Measurements from ENCODE around the gene PNMA8A.
A peak's percentile ranks its signal among the peaks of the same experiment; 100 is the strongest.

Gene PNMA8A

DNA sequence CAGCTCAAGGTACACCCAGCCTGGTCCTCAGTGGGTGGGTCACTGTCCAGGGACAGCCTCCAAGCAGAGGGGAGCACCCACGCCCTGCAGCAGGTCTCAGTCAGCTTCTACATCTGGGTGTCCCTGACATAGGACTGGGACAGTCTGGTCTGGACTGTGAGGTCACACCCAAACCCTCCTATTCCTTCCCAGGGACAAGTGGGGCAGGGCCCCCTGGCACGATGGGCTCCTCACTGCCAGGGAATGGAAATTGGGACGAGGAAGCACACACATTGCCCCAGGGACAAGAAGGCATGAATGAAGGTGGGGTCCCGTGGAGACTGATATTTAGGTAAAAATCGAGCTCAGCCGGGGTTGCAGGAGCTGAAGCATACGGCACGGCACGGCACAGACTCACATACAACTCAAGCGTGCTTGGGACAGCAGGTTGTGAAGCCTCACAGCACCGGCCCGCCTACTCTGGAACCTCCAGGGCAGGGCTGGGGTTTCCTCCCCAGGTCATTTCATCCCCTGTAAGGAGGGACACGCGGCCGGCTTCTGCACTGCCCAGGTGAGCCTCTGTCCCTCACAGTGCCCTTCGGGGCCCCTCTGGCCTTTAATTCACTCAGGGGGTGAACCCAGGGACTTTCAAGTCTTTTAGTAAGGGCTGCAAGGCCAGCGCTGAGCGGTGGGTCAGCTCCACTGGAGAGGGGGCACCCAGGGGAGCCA, 20.8 kb upstream of the PNMA8A start:
- TF ChIP-seq, protein P1, sequence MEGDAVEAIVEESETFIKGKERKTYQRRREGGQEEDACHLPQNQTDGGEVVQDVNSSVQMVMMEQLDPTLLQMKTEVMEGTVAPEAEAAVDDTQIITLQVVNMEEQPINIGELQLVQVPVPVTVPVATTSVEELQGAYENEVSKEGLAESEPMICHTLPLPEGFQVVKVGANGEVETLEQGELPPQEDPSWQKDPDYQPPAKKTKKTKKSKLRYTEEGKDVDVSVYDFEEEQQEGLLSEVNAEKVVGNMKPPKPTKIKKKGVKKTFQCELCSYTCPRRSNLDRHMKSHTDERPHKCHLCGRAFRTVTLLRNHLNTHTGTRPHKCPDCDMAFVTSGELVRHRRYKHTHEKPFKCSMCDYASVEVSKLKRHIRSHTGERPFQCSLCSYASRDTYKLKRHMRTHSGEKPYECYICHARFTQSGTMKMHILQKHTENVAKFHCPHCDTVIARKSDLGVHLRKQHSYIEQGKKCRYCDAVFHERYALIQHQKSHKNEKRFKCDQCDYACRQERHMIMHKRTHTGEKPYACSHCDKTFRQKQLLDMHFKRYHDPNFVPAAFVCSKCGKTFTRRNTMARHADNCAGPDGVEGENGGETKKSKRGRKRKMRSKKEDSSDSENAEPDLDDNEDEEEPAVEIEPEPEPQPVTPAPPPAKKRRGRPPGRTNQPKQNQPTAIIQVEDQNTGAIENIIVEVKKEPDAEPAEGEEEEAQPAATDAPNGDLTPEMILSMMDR (conservative IDR thresholded peaks at IDR 0.05; ENCODE audit: low read length), result no peak
- no peak for DNase-seq (ENCODE audit: low read depth)
- H3K4me3 ChIP-seq (ENCODE audit: low read length), result no peak overlapping the region

- TF ChIP-seq, protein P1 (conservative IDR thresholded peaks at IDR 0.05; ENCODE audit: low read length), result no peak
- no peak overlapping the region for H3K4me3 ChIP-seq (ENCODE audit: low read length)
- DNase-seq (ENCODE audit: low read depth), result no peak
Observed at GRCh38 chr19:46490774-46491173, 19.4 kb upstream of the PNMA8A start.

DNA sequence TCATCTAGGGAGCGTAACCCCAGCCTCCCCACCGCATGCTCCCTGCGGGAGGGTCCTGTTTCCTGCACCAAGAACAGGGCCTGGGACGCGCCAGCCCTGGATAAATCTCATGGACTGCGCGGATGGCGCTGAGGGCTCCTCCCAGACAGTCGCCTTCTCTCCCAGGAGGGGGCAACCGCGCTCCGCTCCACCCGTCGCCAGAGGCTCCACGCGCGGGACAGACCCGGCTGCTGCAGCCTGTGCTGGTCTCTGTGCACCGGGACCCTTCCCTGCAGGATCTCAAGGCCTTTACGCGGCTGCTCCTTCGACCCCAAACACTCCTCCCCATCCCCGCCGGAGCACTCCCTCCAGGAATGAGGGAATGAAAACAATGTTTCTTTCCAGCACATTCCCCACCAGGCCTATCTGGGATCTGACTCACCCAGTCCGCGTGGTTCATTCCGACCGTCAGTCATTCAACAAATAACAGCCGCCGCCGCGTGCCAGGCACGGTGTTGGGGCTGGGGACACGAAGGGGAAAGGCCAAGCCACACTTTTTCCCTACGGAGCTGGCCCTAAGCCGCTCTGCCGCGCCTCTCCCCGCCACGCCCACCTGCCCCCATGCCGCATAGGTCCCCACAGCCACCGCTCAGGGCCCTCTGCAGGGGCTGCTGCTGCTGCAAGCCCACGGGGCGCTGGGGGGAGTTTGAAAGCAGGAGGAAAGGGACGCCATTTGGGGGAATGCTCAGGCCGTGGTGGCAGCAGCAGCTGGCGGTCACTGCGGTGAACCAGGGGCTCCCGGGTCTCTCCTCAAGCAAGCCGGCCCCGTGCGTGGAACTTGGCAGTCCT, 18.3 kb upstream of the PNMA8A start:
- H3K4me3 ChIP-seq (ENCODE audit: low read length), result no peak overlapping the region
- TF ChIP-seq, protein P1 (conservative IDR thresholded peaks at IDR 0.05; ENCODE audit: low read length), result peak; percentile 46
- peak; percentile 68 for DNase-seq (ENCODE audit: low read depth)

- DNase-seq (ENCODE audit: low read depth), result no peak
- TF ChIP-seq, protein P1 (conservative IDR thresholded peaks at IDR 0.05; ENCODE audit: low read length), result no peak
Observed at GRCh38 chr19:46488551-46488950, 17.2 kb upstream of the PNMA8A start.

DNA sequence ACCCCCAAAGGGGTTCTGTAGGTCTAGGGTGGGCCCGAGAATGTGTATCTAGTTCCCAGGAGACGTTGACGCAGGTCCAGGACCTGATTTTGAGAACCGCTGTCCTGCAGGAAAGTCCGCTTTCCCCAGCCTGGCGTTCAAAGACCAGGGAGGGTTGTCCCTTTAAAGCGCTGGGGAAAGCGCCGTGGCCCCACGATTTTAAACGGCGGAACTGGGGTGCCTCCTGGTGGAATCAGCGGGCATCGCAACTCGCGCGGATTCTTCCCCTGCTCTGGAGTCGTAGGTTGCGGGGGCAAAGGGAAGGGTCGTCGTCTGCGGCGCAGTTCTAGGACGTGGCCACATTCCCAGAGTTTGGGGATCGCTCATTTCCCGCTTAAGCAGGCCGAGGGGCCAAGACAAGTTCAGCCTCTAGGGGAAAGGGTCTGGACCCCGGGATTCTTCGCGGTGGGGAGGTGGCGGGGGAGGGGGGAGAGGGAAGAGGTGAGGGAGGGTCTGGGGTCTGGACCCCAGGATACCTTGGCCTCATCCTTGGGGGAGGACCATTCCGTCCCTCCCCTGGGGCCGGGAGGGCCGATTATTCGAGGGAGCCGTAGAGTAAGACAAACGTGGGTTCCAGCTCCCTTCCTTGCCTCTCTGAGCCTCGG, 16.6 kb upstream of the PNMA8A start:
- H3K4me3 ChIP-seq (ENCODE audit: low read length), result peak overlapping the region; percentile 52
- DNase-seq (ENCODE audit: low read depth), result peak; percentile 58

More at GRCh38 chr19:46488551-46488950, 17.2 kb upstream of the PNMA8A start:
- H3K4me3 ChIP-seq (ENCODE audit: low read length), result no peak overlapping the region

DNA sequence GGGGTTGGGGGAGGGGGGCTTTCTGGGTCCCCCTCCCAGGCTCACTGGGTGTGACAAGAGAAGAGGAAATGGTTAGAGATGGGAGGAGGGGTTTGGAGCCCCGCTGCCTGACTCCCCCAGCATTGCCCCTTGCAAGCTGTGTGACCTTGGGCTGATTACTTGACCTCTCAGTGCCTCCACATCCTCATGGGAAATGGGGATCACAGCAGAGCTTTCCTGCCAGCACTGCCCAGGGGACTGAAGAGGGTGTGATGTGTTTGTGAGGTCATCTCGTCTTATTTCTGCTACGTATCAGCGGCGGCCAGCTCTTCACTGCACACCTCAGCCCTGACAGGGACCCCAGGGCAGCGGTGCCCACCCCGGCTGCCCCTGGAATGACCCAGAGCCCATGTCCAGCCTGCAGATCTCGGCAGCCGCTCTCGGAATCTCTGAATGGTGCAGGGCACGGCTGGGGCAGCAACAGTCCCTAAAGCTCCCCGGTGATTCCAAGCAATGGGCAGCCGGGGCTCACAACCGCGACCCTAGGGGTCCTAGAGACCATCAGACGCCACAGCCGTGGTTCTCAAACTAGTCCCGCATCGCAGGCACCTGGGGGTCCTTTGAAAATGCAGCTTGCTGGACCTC, 15.9 kb upstream of the PNMA8A start:
- peak overlapping the region; percentile 52 for H3K4me3 ChIP-seq (ENCODE audit: low read length)
- DNase-seq (ENCODE audit: low read depth), result no peak
- TF ChIP-seq, protein P1 (conservative IDR thresholded peaks at IDR 0.05; ENCODE audit: low read length), result no peak

More for the DNA sequence above, 16.6 kb upstream of the PNMA8A start:
- TF ChIP-seq, protein P1 (conservative IDR thresholded peaks at IDR 0.05; ENCODE audit: low read length), result peak; percentile 86

Measured in AG10803 (cell line).